GM19324 (cell line): ENCODE measurements around the gene NRP1.

Experiments used
- ATAC-seq: cut with Tn5 transposase; IDR thresholded peaks from one replicate; pipeline ENCODE4 v1.9.1; 2021; ENCODE audit warnings: mild to moderate bottlenecking, moderate library complexity; ENCODE audit not compliant: unreplicated experiment, low FRiP score

Gene NRP1

GRCh38 chr10:33137356-33138005 is 197.0 kb downstream of the NRP1 start:
- no peak for ATAC-seq

- ATAC-seq, result no peak
Observed at GRCh38 chr10:33136781-33137180, 197.7 kb downstream of the NRP1 start.

GRCh38 chr10:33136271-33136670 is 198.2 kb downstream of the NRP1 start:
- ATAC-seq, result no peak

- no peak for ATAC-seq
Observed at GRCh38 chr10:33134011-33134751, 200.3 kb downstream of the NRP1 start.

- ATAC-seq, result no peak
Observed at GRCh38 chr10:33133557-33133956, 200.9 kb downstream of the NRP1 start.

GRCh38 chr10:33132626-33133025 is 201.8 kb downstream of the NRP1 start:
- peak; percentile 76 for ATAC-seq

GRCh38 chr10:33129996-33130386 is 204.5 kb downstream of the NRP1 start:
- no peak for ATAC-seq

- no peak for ATAC-seq
Observed at GRCh38 chr10:33129141-33129995, 205.1 kb downstream of the NRP1 start.

GRCh38 chr10:33127622-33128021 is 206.8 kb downstream of the NRP1 start:
- ATAC-seq, result no peak
